ENCODE measurements around the gene GP9.

The GP9 gene

GRCh38 chr3:129016720-129017483 is 43.7 kb upstream of the GP9 start:
- no peak for TF ChIP-seq CTCF (conservative IDR thresholded peaks at IDR 0.05; ENCODE audit: low read depth, low read length)
- H3K4me3 ChIP-seq (ENCODE audit: low read depth, low read length), result no peak overlapping the region
- DNase-seq (ENCODE audit: low read depth), result no peak

GRCh38 chr3:129017484-129017899 is 43.1 kb upstream of the GP9 start:
- no peak overlapping the region for H3K4me3 ChIP-seq (ENCODE audit: low read depth, low read length)
- no peak for DNase-seq (ENCODE audit: low read depth)
- TF ChIP-seq CTCF (conservative IDR thresholded peaks at IDR 0.05; ENCODE audit: low read depth, low read length), result no peak

GRCh38 chr3:129018271-129018670 is 42.3 kb upstream of the GP9 start:
- H3K4me3 ChIP-seq (ENCODE audit: low read depth, low read length), result no peak overlapping the region
- DNase-seq (ENCODE audit: low read depth), result no peak
- no peak for TF ChIP-seq CTCF (conservative IDR thresholded peaks at IDR 0.05; ENCODE audit: low read depth, low read length)

- no peak overlapping the region for H3K4me3 ChIP-seq (ENCODE audit: low read depth, low read length)
- no peak for DNase-seq (ENCODE audit: low read depth)
- TF ChIP-seq CTCF (conservative IDR thresholded peaks at IDR 0.05; ENCODE audit: low read depth, low read length), result no peak
Measured at GRCh38 chr3:129018751-129019150, 41.8 kb upstream of the GP9 start.

GRCh38 chr3:129019266-129019665 is 41.3 kb upstream of the GP9 start:
- no peak for TF ChIP-seq CTCF (conservative IDR thresholded peaks at IDR 0.05; ENCODE audit: low read depth, low read length)
- no peak overlapping the region for H3K4me3 ChIP-seq (ENCODE audit: low read depth, low read length)
- DNase-seq (ENCODE audit: low read depth), result no peak

- H3K4me3 ChIP-seq (ENCODE audit: low read depth, low read length), result no peak overlapping the region
- no peak for TF ChIP-seq CTCF (conservative IDR thresholded peaks at IDR 0.05; ENCODE audit: low read depth, low read length)
- no peak for DNase-seq (ENCODE audit: low read depth)
Measured at GRCh38 chr3:129020691-129021090, 39.9 kb upstream of the GP9 start.

GRCh38 chr3:129021140-129021551 is 39.4 kb upstream of the GP9 start:
- no peak for TF ChIP-seq CTCF (conservative IDR thresholded peaks at IDR 0.05; ENCODE audit: low read depth, low read length)

More at GRCh38 chr3:129021140-129021551, 39.4 kb upstream of the GP9 start:
- peak; percentile 26 for DNase-seq (ENCODE audit: low read depth)
- no peak overlapping the region for H3K4me3 ChIP-seq (ENCODE audit: low read depth, low read length)
